WTC11 (cell line): ENCODE results near the gene PANK4. TPM values are rescaled to one million over a fixed set of nuclear protein-coding genes. Genes with fewer than 3 reads are reported as not detected.

ENCODE experiments used
- ATAC-seq: fragments of 200-7000 bp; cut with Tn5 transposase; 2 replicates; pipeline ENCODE4 v1.10.0; 2021; ENCODE audit warnings: mild to moderate bottlenecking, moderate library complexity
- CTCF ChIA-PET: fragments of 300-600 bp; sonication (Branson Sonifier 250); formaldehyde crosslinking; loops from one replicate; lab custom pipeline; 2021; ENCODE audit warnings: antibody characterized with exemption; lab: Charles Lee
- POLR2A ChIA-PET: fragments of 350-600 bp; sonication (Branson Sonifier 250); formaldehyde crosslinking; loops from one replicate; lab custom pipeline; 2021; ENCODE audit warnings: antibody characterized with exemption; lab: Charles Lee
- DNase-seq: peaks from one replicate; pipeline ENCODE4 v3.0.0; 2021; ENCODE audit warnings: low spot score
- H3K27ac Mint-ChIP-seq: 2 replicates; pipeline ENCODE4 v1.8.0; 2021; ENCODE audit warnings: mixed read lengths
- H3K27me3 Mint-ChIP-seq: 2 replicates; pipeline ENCODE4 v1.8.0; 2021; ENCODE audit warnings: low read depth, mild to moderate bottlenecking, moderate library complexity, mixed read lengths
- H3K36me3 Mint-ChIP-seq: 2 replicates; pipeline ENCODE4 v1.8.0; 2021; ENCODE audit warnings: mixed read lengths
- H3K4me1 Mint-ChIP-seq: 2 replicates; pipeline ENCODE4 v1.8.0; 2022; ENCODE audit warnings: mixed read lengths
- H3K4me3 Mint-ChIP-seq: 2 replicates; pipeline ENCODE4 v1.8.0; 2021; ENCODE audit warnings: mild to moderate bottlenecking, moderate library complexity, mixed read lengths
- H3K9me3 Mint-ChIP-seq: 2 replicates; pipeline ENCODE4 v1.8.0; 2021; ENCODE audit warnings: mixed read lengths
- CBFB ChIP-seq: sonication (generic); formaldehyde crosslinking; IDR thresholded peaks from 2 replicates; pipeline ENCODE4 v1.8.1; 2022; ENCODE audit warnings: mild to moderate bottlenecking, low read depth, missing genetic modification reagents
- HMGA2 ChIP-seq: fragments of 250-450 bp; sonication (Bioruptor Pico); IDR thresholded peaks from 2 replicates; pipeline ENCODE4 v1.4.0; 2021; ENCODE audit warnings: mild to moderate bottlenecking, moderate library complexity
- IRF2 ChIP-seq: sonication (generic); formaldehyde crosslinking; IDR thresholded peaks from 2 replicates; pipeline ENCODE4 v1.8.0; 2022; ENCODE audit warnings: low read depth, missing genetic modification reagents, borderline replicate concordance
- NFATC4 ChIP-seq: fragments of 250-450 bp; sonication (Bioruptor Pico); IDR thresholded peaks from 2 replicates; pipeline ENCODE4 v1.9.0; 2021; ENCODE audit warnings: mild to moderate bottlenecking
- RORB ChIP-seq: fragments of 250-450 bp; sonication (Bioruptor Pico); IDR thresholded peaks from 2 replicates; pipeline ENCODE4 v1.9.0; 2021; ENCODE audit warnings: mild to moderate bottlenecking
- SMAD3 ChIP-seq: sonication (generic); formaldehyde crosslinking; IDR thresholded peaks from 2 replicates; pipeline ENCODE4 v1.8.0; 2022; ENCODE audit warnings: missing genetic modification reagents, mild to moderate bottlenecking, borderline replicate concordance
- SMAD4 ChIP-seq: sonication (generic); formaldehyde crosslinking; IDR thresholded peaks from 2 replicates; pipeline ENCODE4 v1.8.0; 2022; ENCODE audit warnings: mild to moderate bottlenecking, missing genetic modification reagents
- TEAD4 ChIP-seq: sonication (generic); formaldehyde crosslinking; IDR thresholded peaks from 2 replicates; pipeline ENCODE4 v1.8.0; 2022; ENCODE audit warnings: mild to moderate bottlenecking, missing genetic modification reagents
- ZNF138 ChIP-seq: sonication (generic); formaldehyde crosslinking; conservative IDR thresholded peaks from 2 replicates; pipeline ENCODE4 v1.8.1; 2022; ENCODE audit warnings: mild to moderate bottlenecking, moderate library complexity, missing genetic modification reagents
- total RNA-seq: library from RNA; stranded (reverse); gene quantifications from 3 replicates; pipeline ENCODE4 v1.2.3, GENCODE V29; 2021
- TF ChIP-seq, protein P1 (sequence below): sonication (generic); formaldehyde crosslinking; IDR thresholded peaks from 2 replicates; pipeline ENCODE4 v1.8.0; 2022; ENCODE audit warnings: mild to moderate bottlenecking, missing genetic modification reagents
- TF ChIP-seq, protein P2 (sequence below): sonication (generic); formaldehyde crosslinking; IDR thresholded peaks from 2 replicates; pipeline ENCODE4 v1.8.1; 2022; ENCODE audit warnings: low read depth, missing genetic modification reagents, borderline replicate concordance
- TF ChIP-seq, protein P3 (sequence below): sonication (generic); formaldehyde crosslinking; IDR thresholded peaks from 2 replicates; pipeline ENCODE4 v1.8.1; 2023; ENCODE audit warnings: mild to moderate bottlenecking, missing genetic modification reagents
- TF ChIP-seq, protein P4 (sequence below): fragments of 250-450 bp; sonication (Bioruptor Pico); IDR thresholded peaks from 2 replicates; pipeline ENCODE4 v1.9.0; 2021; ENCODE audit warnings: moderate library complexity, mild to moderate bottlenecking, inconsistent platforms, borderline replicate concordance
- TF ChIP-seq, protein P5 (sequence below): sonication (generic); formaldehyde crosslinking; IDR thresholded peaks from 2 replicates; pipeline ENCODE4 v1.8.1; 2022; ENCODE audit warnings: mild to moderate bottlenecking, missing genetic modification reagents, moderate library complexity, borderline replicate concordance
- TF ChIP-seq, protein P6 (sequence below): sonication (generic); formaldehyde crosslinking; IDR thresholded peaks from 2 replicates; pipeline ENCODE4 v1.8.0; 2022; ENCODE audit warnings: mild to moderate bottlenecking, missing genetic modification reagents
- TF ChIP-seq, protein P7 (sequence below): sonication (generic); formaldehyde crosslinking; IDR thresholded peaks from 2 replicates; pipeline ENCODE4 v1.8.0; 2022; ENCODE audit warnings: missing genetic modification reagents

The PANK4 gene
- total RNA-seq, 1 experiment from 2014 or later, result 52.5 TPM

DNA sequence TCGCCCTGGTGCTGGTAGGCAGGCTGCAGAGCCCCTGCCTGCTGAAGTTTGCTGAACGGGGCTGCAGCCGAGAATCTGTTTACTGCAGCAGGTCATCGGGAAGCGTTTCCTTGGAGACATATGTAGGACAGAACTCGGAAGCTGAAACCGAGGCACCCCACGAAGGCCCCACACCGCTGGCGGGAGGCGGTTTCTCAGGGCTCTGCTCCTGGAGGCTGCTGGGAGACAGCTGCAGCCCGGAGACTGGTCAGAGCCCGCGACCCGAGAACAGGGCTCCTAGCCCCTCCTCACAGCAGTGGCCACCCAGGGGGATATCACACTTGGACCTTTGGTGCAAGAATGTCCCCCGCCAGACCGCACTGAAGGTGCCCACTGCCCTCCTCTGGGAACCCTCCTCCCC, 63.0 kb downstream of the PANK4 start (continued):
- TF ChIP-seq, protein P1, sequence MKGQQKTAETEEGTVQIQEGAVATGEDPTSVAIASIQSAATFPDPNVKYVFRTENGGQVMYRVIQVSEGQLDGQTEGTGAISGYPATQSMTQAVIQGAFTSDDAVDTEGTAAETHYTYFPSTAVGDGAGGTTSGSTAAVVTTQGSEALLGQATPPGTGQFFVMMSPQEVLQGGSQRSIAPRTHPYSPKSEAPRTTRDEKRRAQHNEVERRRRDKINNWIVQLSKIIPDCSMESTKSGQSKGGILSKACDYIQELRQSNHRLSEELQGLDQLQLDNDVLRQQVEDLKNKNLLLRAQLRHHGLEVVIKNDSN, result no peak
- TF ChIP-seq, protein P2, sequence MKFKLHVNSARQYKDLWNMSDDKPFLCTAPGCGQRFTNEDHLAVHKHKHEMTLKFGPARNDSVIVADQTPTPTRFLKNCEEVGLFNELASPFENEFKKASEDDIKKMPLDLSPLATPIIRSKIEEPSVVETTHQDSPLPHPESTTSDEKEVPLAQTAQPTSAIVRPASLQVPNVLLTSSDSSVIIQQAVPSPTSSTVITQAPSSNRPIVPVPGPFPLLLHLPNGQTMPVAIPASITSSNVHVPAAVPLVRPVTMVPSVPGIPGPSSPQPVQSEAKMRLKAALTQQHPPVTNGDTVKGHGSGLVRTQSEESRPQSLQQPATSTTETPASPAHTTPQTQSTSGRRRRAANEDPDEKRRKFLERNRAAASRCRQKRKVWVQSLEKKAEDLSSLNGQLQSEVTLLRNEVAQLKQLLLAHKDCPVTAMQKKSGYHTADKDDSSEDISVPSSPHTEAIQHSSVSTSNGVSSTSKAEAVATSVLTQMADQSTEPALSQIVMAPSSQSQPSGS (CRISPR knock-in tag), result no peak

DNA sequence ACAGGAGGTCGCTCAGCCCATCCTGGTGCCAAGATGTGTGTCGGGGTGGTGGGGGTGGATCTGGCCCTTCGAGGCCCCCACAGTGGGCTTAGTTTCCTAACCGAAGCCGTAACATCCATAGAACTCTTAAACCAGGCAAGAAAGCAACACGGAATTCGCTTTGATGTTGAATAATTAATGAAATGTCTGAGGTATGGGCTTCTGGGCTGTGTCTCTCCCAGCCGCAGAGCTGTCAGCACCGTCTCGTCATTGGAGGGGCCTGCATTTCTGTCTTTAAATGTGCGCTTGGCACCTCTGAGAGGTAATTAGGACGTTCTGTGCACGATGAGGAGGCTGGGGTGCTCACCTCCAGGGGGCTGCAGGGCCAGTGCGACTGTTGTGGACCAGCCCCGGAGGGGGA, 63.6 kb downstream of the PANK4 start:
- Mint-ChIP-seq H3K36me3 (no peaks in the 10 kb centered on the region), H3K4me1 (no peaks in the 10 kb centered on the region), H3K27me3 (no peaks in the 10 kb centered on the region), H3K4me3 (no peak overlapping the region), H3K27ac (no peak overlapping the region), H3K9me3 (no peaks in the 10 kb centered on the region)
- POLR2A ChIA-PET, result no interaction called here
- ATAC-seq (no peak), DNase-seq (no peak)
- CTCF ChIA-PET, result interaction anchor here (1.6 kb wide), 1 partner anchor 10 kb away, joined by 3 read pairs; no protein-coding TSS in a partner anchor
- no peak for TF ChIP-seq IRF2 (CRISPR knock-in tag)
- TF ChIP-seq SMAD4, result no peak
- TF ChIP-seq, protein P3, sequence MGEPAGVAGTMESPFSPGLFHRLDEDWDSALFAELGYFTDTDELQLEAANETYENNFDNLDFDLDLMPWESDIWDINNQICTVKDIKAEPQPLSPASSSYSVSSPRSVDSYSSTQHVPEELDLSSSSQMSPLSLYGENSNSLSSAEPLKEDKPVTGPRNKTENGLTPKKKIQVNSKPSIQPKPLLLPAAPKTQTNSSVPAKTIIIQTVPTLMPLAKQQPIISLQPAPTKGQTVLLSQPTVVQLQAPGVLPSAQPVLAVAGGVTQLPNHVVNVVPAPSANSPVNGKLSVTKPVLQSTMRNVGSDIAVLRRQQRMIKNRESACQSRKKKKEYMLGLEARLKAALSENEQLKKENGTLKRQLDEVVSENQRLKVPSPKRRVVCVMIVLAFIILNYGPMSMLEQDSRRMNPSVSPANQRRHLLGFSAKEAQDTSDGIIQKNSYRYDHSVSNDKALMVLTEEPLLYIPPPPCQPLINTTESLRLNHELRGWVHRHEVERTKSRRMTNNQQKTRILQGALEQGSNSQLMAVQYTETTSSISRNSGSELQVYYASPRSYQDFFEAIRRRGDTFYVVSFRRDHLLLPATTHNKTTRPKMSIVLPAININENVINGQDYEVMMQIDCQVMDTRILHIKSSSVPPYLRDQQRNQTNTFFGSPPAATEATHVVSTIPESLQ (CRISPR knock-in tag), result no peak
- no peak for TF ChIP-seq RORB
- TF ChIP-seq NFATC4 (CRISPR knock-in tag), result no peak
- TF ChIP-seq, protein P4, sequence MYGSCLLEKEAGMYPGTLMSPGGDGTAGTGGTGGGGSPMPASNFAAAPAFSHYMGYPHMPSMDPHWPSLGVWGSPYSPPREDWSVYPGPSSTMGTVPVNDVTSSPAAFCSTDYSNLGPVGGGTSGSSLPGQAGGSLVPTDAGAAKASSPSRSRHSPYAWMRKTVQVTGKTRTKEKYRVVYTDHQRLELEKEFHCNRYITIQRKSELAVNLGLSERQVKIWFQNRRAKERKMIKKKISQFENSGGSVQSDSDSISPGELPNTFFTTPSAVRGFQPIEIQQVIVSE (CRISPR knock-in tag), result no peak
- no peak for TF ChIP-seq CBFB
- TF ChIP-seq ZNF138, result no peak
- TF ChIP-seq, protein P5, sequence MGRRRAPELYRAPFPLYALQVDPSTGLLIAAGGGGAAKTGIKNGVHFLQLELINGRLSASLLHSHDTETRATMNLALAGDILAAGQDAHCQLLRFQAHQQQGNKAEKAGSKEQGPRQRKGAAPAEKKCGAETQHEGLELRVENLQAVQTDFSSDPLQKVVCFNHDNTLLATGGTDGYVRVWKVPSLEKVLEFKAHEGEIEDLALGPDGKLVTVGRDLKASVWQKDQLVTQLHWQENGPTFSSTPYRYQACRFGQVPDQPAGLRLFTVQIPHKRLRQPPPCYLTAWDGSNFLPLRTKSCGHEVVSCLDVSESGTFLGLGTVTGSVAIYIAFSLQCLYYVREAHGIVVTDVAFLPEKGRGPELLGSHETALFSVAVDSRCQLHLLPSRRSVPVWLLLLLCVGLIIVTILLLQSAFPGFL (CRISPR knock-in tag), result no peak
- no peak for TF ChIP-seq SMAD3

DNA sequence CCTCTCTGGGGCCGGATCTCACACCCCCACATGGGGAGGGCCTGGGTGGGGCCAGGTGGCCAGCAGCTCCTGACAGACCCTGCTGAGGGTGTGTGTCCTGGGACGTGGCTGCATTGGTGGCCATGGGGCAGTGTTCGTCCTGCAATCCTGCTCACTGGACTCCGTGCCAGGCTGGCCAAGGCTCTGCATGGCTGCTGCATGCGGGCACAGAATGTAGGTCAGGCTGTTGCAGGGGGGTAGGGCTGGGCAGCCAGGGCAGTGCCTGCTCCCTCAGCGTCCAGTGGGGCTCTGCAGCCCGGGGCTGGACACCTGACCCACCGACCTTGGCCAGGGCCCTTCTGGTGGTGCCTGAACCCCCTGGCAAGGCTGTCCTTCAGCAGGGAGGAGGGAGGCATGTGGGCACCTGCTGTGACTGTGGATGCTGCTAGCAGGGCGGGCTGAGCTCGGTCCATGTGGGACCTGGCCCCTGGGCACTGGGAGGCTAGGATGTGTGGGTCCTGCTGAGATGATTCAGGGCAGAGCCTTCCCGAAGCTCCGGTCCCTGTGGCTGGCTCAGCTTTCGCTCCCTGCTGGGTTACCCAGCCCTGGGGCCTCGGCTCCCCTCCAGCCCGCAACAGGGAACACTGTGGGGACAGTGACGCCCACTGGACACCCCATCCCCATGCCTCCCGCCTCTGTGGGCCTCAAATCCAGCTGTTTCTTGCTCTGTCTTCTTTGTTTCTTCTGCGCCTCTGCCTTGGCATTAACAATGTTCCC, 65.2 kb downstream of the PANK4 start:
- no peak for ATAC-seq
- no peak for TF ChIP-seq HMGA2 (CRISPR knock-in tag)
- TF ChIP-seq, protein P6, sequence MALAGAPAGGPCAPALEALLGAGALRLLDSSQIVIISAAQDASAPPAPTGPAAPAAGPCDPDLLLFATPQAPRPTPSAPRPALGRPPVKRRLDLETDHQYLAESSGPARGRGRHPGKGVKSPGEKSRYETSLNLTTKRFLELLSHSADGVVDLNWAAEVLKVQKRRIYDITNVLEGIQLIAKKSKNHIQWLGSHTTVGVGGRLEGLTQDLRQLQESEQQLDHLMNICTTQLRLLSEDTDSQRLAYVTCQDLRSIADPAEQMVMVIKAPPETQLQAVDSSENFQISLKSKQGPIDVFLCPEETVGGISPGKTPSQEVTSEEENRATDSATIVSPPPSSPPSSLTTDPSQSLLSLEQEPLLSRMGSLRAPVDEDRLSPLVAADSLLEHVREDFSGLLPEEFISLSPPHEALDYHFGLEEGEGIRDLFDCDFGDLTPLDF, result no peak
- TF ChIP-seq, protein P7, sequence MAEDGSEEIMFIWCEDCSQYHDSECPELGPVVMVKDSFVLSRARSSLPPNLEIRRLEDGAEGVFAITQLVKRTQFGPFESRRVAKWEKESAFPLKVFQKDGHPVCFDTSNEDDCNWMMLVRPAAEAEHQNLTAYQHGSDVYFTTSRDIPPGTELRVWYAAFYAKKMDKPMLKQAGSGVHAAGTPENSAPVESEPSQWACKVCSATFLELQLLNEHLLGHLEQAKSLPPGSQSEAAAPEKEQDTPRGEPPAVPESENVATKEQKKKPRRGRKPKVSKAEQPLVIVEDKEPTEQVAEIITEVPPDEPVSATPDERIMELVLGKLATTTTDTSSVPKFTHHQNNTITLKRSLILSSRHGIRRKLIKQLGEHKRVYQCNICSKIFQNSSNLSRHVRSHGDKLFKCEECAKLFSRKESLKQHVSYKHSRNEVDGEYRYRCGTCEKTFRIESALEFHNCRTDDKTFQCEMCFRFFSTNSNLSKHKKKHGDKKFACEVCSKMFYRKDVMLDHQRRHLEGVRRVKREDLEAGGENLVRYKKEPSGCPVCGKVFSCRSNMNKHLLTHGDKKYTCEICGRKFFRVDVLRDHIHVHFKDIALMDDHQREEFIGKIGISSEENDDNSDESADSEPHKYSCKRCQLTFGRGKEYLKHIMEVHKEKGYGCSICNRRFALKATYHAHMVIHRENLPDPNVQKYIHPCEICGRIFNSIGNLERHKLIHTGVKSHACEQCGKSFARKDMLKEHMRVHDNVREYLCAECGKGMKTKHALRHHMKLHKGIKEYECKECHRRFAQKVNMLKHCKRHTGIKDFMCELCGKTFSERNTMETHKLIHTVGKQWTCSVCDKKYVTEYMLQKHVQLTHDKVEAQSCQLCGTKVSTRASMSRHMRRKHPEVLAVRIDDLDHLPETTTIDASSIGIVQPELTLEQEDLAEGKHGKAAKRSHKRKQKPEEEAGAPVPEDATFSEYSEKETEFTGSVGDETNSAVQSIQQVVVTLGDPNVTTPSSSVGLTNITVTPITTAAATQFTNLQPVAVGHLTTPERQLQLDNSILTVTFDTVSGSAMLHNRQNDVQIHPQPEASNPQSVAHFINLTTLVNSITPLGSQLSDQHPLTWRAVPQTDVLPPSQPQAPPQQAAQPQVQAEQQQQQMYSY, result no peak
- TF ChIP-seq TEAD4 (CRISPR knock-in tag), result no peak
- H3K4me1 Mint-ChIP-seq, result no peaks in the 10 kb centered on the region
- H3K9me3 Mint-ChIP-seq, result no peaks in the 10 kb centered on the region
- POLR2A ChIA-PET, result interaction anchor here (0.5 kb wide), 1 partner anchor 45 kb away, joined by 4 read pairs; no protein-coding TSS in a partner anchor
- H3K27ac Mint-ChIP-seq, result no peak overlapping the region
- CTCF ChIA-PET, result interaction anchor here (1.0 to 1.7 kb wide), 6 partner anchors 16 to 42 kb away, joined by 3 to 5 read pairs (median 4); no protein-coding TSS in a partner anchor
- DNase-seq, result no peak
- H3K4me3 Mint-ChIP-seq, result no peak overlapping the region
- no peaks in the 10 kb centered on the region for H3K36me3 Mint-ChIP-seq
- no peaks in the 10 kb centered on the region for H3K27me3 Mint-ChIP-seq
